ENCODE results near the gene MOSPD3. TPM values are rescaled to one million over a fixed set of nuclear protein-coding genes. Genes with fewer than 3 reads are reported as not detected.
A peak's percentile ranks its signal among the peaks of the same experiment; 100 is the strongest.

Gene MOSPD3
- total RNA-seq, 1 experiment from 2014 or later: 16.7 TPM

- Mint-ChIP-seq H3K4me1 (peaks cover 7% of the 10 kb centered on the region in 2 experiments), H3K27me3 (ENCODE audit: low read depth) (no peaks in the 10 kb centered on the region), H3K36me3 (ENCODE audit: insufficient read depth in 1 of 3, low read depth in 3 of 3) (peaks cover 13 to 30% (median 27%) of the 10 kb centered on the region in 3 experiments; a peak in 6 of 7 replicates), H3K27ac (peak overlapping the region in 1 of 3 experiments; percentile 87; a peak in 2 of 7 replicates), H3K4me3 (no peak overlapping the region; a peak in 2 of 5 replicates), H3K9me3 (no peaks in the 10 kb centered on the region)
- H3K27me3 ChIP-seq (ENCODE audit: insufficient read depth, low read length): no peaks in the 10 kb centered on the region
- WGBS (ENCODE audit: extremely low coverage, insufficient read length, low lambda C conversion rate): no CpG with 5 or more reads among the region's 28 CpGs
- no peak overlapping the region for H2BK5ac ChIP-seq (ENCODE audit: insufficient read length, low read length)
- no peaks in the 10 kb centered on the region for H4K20me1 ChIP-seq (ENCODE audit: control insufficient read depth, insufficient read depth, insufficient read length)
- H3K4me1 ChIP-seq (ENCODE audit: insufficient read depth, low read length): no peaks in the 10 kb centered on the region
- no peak overlapping the region for H2AFZ ChIP-seq (ENCODE audit: low read length)
- no peak overlapping the region for H3K9ac ChIP-seq (ENCODE audit: extremely low read depth, insufficient read length, low read length)
- no peak overlapping the region for H3K27ac ChIP-seq (ENCODE audit: insufficient read length, low read depth, low read length)
- no peak overlapping the region for H3T11ph ChIP-seq (ENCODE audit: low read length)
- H4K5ac ChIP-seq (ENCODE audit: insufficient read length, low read depth, low read length): no peak overlapping the region
- H3K79me2 ChIP-seq (ENCODE audit: insufficient read depth, low read length): no peaks in the 10 kb centered on the region
- no peak overlapping the region for H2BK15ac ChIP-seq (ENCODE audit: low read depth, low read length)
- no peaks in the 10 kb centered on the region for H3K9me3 ChIP-seq (ENCODE audit: control insufficient read depth, low read depth, low read length)
- TF ChIP-seq CTCF (conservative IDR thresholded peaks at IDR 0.05): no peak
- H3K23ac ChIP-seq (ENCODE audit: insufficient read length, low read depth, low read length): no peak overlapping the region
- no peak overlapping the region for H2BK20ac ChIP-seq (ENCODE audit: low read depth, low read length, poor library complexity, severe bottlenecking)
- no peaks in the 10 kb centered on the region for H3K79me1 ChIP-seq (ENCODE audit: insufficient read depth, low read depth, low read length, poor library complexity, severe bottlenecking)
- H4K91ac ChIP-seq (ENCODE audit: insufficient read length, low read depth, low read length): no peak overlapping the region
- H2BK12ac ChIP-seq (ENCODE audit: insufficient read length, low read depth, low read length): no peak overlapping the region
- peak; percentile 20 for DNase-seq
- no peaks in the 10 kb centered on the region for H3K23me2 ChIP-seq (ENCODE audit: insufficient read length, low read depth, low read length, poor library complexity, severe bottlenecking)
- no peak overlapping the region; the same call in 1 of the 2 replicates for H3K14ac ChIP-seq (ENCODE audit: insufficient read depth, low read length)
- H2BK120ac ChIP-seq (ENCODE audit: low read depth, low read length, poor library complexity, severe bottlenecking): no peak overlapping the region
- H3K4ac ChIP-seq (ENCODE audit: low read depth, low read length): no peak overlapping the region
- H3K18ac ChIP-seq (ENCODE audit: insufficient read length, low read depth, low read length): no peak overlapping the region
- H3K56ac ChIP-seq (ENCODE audit: insufficient read length, low read depth, low read length): no peak overlapping the region
- H2AK5ac ChIP-seq (ENCODE audit: insufficient read length, low read length): no peak overlapping the region
- no peak overlapping the region for H4K8ac ChIP-seq (replicated peaks; ENCODE audit: insufficient read length, low read depth, low read length)
- no peak overlapping the region for H3K4me2 ChIP-seq (ENCODE audit: insufficient read depth, insufficient read length, low read length)
Observed at GRCh38 chr7:100578246-100579183, 33.8 kb upstream of the MOSPD3 start.
